Measurements from ENCODE around the gene NAPEPLD. TPM values are rescaled to one million over a fixed set of nuclear protein-coding genes. Genes with fewer than 3 reads are reported as not detected.
"Not testable (repeated sequence)": the region's sequence is repeated elsewhere in the genome, so short reads cannot be mapped to it uniquely, and the experiment has no call there.

Gene NAPEPLD
- total RNA-seq, 2 experiments from 2014 or later: 6.3 to 6.8 TPM

DNA sequence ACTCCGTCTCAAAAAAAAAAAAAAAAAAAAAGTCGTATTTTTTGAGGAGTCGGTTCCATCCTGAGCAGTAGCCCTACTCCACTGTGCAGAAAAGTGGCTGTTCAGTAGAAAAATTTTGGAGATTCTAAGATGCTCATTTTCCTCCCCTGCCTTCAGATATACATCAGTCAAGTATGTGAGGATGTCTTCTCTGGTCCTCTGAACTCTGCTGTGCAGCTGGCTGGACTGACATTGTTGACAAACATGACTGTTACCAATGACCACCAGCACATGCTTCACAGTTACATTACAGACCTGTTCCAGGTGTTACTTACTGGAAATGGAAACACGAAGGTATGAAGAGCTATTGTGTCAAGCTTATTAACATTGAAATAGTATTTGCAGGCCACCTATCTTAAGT is 56.6 kb downstream of the NAPEPLD start:
- H3K4me1 Mint-ChIP-seq (ENCODE audit: low read depth); H3K27me3 Mint-ChIP-seq (ENCODE audit: low read depth); H3K4me3 Mint-ChIP-seq; H3K9me3 Mint-ChIP-seq; DNase-seq; intact Hi-C loops (cut with micrococcal nuclease): not testable (repeated sequence)
- H3K36me3 Mint-ChIP-seq (ENCODE audit: low read depth): peaks cover 48% of the 10 kb centered on the region
- CTCF ChIA-PET: interaction anchor here (0.6 kb wide), 1 partner anchor 125 kb away, joined by 3 read pairs; no protein-coding TSS in a partner anchor
- peak overlapping the region; percentile 7 for H3K27ac Mint-ChIP-seq

DNA sequence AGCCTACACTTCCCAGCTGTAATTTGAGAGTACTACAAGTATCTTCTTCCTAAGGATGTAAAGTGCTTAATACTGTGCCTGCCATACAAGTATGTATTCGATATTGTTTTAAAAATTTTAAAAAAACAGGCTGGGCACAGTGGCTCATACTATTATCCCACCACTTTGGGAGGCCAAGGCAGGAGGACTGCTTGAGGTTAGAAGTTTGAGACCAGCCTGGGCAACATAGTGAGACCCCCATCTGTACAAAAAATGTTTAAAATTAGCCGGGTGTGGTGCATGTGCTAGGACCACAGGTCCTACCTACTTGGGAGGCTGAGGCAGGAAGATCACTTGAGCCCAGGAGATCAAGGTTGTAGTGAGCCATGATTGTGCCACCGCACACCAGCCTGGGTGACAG is 65.7 kb downstream of the NAPEPLD start:
- intact Hi-C loops (cut with micrococcal nuclease): no loop called here
- Mint-ChIP-seq H3K27ac (no peak overlapping the region), H3K9me3 (no peaks in the 10 kb centered on the region), H3K36me3 (ENCODE audit: low read depth) (peaks cover 16% of the 10 kb centered on the region), H3K4me1 (ENCODE audit: low read depth) (peaks cover 17% of the 10 kb centered on the region), H3K4me3 (no peak overlapping the region), H3K27me3 (ENCODE audit: low read depth) (no peaks in the 10 kb centered on the region)
- no peak for DNase-seq
- CTCF ChIA-PET: no interaction called here

GRCh38 chr7:103082497-103082896 is 66.4 kb downstream of the NAPEPLD start:
- Mint-ChIP-seq H3K4me1 (ENCODE audit: low read depth) (peaks cover 23% of the 10 kb centered on the region), H3K9me3 (no peaks in the 10 kb centered on the region), H3K4me3 (no peak overlapping the region), H3K27ac (no peak overlapping the region), H3K36me3 (ENCODE audit: low read depth) (peaks cover 19% of the 10 kb centered on the region), H3K27me3 (ENCODE audit: low read depth) (no peaks in the 10 kb centered on the region)
- DNase-seq: no peak
- CTCF ChIA-PET: interaction anchor here (1.4 kb wide), 1 partner anchor 9 kb away, joined by 3 read pairs; no protein-coding TSS in a partner anchor
- intact Hi-C loops (cut with micrococcal nuclease): no loop called here

DNA sequence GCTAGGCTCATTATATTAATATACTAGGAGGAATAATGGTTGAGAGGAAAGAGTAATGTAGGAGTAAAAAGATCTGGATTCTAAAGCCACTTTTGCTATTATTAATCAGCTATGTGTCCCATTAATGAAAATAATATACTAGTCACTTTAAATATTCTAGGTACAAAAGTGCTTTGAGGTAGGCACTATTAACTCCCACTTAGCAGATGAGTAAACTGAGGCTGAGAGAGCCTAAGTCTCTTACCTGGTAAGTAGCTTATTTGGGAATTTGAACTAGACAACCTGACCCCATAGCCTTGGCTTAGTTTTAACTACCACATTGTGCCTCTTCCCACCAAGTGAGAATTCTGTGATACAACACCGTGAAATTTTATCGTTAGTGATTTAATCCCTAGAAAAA is 68.0 kb downstream of the NAPEPLD start:
- Mint-ChIP-seq H3K36me3 (ENCODE audit: low read depth) (peaks cover 12% of the 10 kb centered on the region), H3K9me3 (no peaks in the 10 kb centered on the region), H3K27ac (no peak overlapping the region), H3K4me3 (no peak overlapping the region), H3K4me1 (ENCODE audit: low read depth) (peaks cover 33% of the 10 kb centered on the region), H3K27me3 (ENCODE audit: low read depth) (no peaks in the 10 kb centered on the region)
- CTCF ChIA-PET: interaction anchor here (0.6 kb wide), 1 partner anchor 322 kb away, joined by 3 read pairs; no protein-coding TSS in a partner anchor
- DNase-seq: no peak
- intact Hi-C loops (cut with micrococcal nuclease): no loop called here

GRCh38 chr7:103079836-103080235 is 69.1 kb downstream of the NAPEPLD start:
- no peak for DNase-seq
- CTCF ChIA-PET: interaction anchor here (0.7 kb wide), 1 partner anchor 62 kb away, joined by 3 read pairs; no protein-coding TSS in a partner anchor
- peaks cover 39% of the 10 kb centered on the region for H3K4me1 Mint-ChIP-seq (ENCODE audit: low read depth)

DNA sequence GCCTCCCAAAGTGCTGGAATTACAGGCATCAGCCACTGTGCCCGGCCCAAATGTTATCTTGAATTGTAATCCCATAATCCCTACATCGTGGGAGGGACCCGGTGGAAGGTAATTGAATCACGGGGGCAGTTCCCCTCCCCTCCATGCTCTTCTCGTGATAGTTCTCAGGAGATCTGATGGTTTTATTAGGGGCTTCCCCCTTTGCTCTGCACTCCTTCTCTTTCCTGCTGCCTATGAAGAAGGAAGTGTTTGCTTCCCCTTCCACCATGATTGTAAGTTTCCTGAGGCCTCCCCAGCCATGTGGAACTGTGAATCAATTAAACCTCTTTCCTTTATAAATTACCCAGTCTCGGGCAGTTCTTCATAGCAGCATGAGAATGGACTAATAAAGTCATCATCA is 70.7 kb downstream of the NAPEPLD start:
- not testable (repeated sequence) for H3K27me3 Mint-ChIP-seq (ENCODE audit: low read depth)

More at GRCh38 chr7:103079836-103080235, 69.1 kb downstream of the NAPEPLD start:
- no peaks in the 10 kb centered on the region for H3K27me3 Mint-ChIP-seq (ENCODE audit: low read depth)
- no peak overlapping the region for H3K27ac Mint-ChIP-seq
- no peak overlapping the region for H3K4me3 Mint-ChIP-seq
- intact Hi-C loops (cut with micrococcal nuclease): loop anchor here (5.0 to 10.0 kb wide), 3 partner anchors 217 to 1125 kb away; partner anchors contain the start of genes ORC5 and PMPCB
- H3K36me3 Mint-ChIP-seq (ENCODE audit: low read depth): peaks cover 12% of the 10 kb centered on the region
- no peaks in the 10 kb centered on the region for H3K9me3 Mint-ChIP-seq

GRCh38 chr7:103077318-103077717 is 71.6 kb downstream of the NAPEPLD start:
- DNase-seq: no peak
- CTCF ChIA-PET: no interaction called here
- H3K9me3 Mint-ChIP-seq: no peaks in the 10 kb centered on the region
- H3K4me1 Mint-ChIP-seq (ENCODE audit: low read depth): peaks cover 51% of the 10 kb centered on the region
- H3K27me3 Mint-ChIP-seq (ENCODE audit: low read depth): no peaks in the 10 kb centered on the region
- H3K36me3 Mint-ChIP-seq (ENCODE audit: low read depth): peaks cover 11% of the 10 kb centered on the region
- intact Hi-C loops (cut with micrococcal nuclease): loop anchor here (5.0 to 10.0 kb wide), 3 partner anchors 220 to 1127 kb away; partner anchors contain the start of genes ORC5 and PMPCB
- no peak overlapping the region for H3K27ac Mint-ChIP-seq
- H3K4me3 Mint-ChIP-seq: no peak overlapping the region

More for the DNA sequence above, 70.7 kb downstream of the NAPEPLD start:
- intact Hi-C loops (cut with micrococcal nuclease): loop anchor here (5.0 to 10.0 kb wide), 3 partner anchors 219 to 1127 kb away; partner anchors contain the start of genes ORC5 and PMPCB
- Mint-ChIP-seq H3K36me3 (ENCODE audit: low read depth) (peaks cover 11% of the 10 kb centered on the region), H3K4me1 (ENCODE audit: low read depth) (peaks cover 48% of the 10 kb centered on the region)
- H3K27ac Mint-ChIP-seq, CTCF ChIA-PET, H3K4me3 Mint-ChIP-seq, H3K9me3 Mint-ChIP-seq, DNase-seq: not testable (repeated sequence)

DNA sequence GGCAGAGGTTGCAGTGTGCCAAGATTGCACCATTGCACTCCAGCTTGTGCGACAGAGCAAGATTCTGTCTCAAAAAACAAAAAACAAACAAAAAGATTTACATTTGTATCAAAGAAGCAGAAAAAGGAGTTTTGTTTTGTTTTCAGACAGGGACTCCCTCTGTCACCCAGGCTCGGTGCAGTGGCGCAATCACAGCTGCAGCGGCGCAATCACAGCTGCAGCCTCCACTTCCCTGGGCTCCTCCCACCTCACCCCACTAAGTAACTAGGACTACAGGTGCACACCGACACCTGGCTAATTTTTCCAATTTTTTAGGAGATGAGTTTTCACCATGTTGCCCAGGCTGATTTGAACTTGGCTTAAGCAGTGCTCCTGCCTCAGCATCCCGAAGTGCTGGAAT is 72.1 kb downstream of the NAPEPLD start:
- Mint-ChIP-seq H3K4me3 (no peak overlapping the region), H3K27me3 (ENCODE audit: low read depth) (no peaks in the 10 kb centered on the region), H3K36me3 (ENCODE audit: low read depth) (peaks cover 11% of the 10 kb centered on the region), H3K27ac (no peak overlapping the region), H3K9me3 (no peaks in the 10 kb centered on the region), H3K4me1 (ENCODE audit: low read depth) (peaks cover 46% of the 10 kb centered on the region)
- no peak for DNase-seq
- CTCF ChIA-PET: interaction anchor here (0.6 kb wide), 1 partner anchor 10 kb away, joined by 3 read pairs; no protein-coding TSS in a partner anchor
- intact Hi-C loops (cut with micrococcal nuclease): loop anchor here (5.0 to 10.0 kb wide), 3 partner anchors 221 to 1128 kb away; partner anchors contain the start of genes ORC5 and PMPCB

DNA sequence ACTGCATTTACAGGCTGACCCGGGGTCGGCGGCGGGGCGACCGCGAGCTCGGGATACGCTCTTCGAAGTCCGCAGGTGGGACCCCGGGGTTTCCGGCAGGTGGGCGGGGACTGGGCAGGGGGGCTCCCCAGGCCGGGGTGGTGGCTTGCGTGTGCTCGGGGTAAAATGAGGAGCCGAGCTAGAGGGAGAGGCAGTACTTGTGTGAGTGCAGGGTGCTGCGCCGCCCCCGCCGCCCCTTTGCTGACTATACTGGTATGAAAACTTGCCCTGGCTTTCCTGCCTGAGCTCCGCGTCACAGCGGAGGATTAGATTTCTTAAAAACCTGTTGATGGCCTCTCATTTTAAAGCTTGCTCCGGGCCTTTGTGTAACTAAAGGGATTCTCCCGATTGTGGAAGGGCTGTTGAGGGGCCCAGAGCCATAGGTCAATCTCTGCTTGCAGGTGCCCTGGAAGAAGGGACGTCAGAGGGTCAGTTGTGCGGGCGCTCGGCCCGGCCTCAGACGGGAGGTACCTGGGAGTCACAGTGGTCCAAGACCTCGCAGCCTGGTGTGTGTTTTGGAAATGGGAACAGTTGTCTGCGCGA is 73.5 kb downstream of the NAPEPLD start:
- CTCF ChIA-PET: interaction anchor here (0.6 to 1.5 kb wide), 6 partner anchors 13 to 384 kb away, joined by 3 to 4 read pairs (median 3); no protein-coding TSS in a partner anchor
- Mint-ChIP-seq H3K4me3 (peak overlapping the region; percentile 91), H3K27ac (peak overlapping the region; percentile 90), H3K4me1 (ENCODE audit: low read depth) (peaks cover 43% of the 10 kb centered on the region), H3K9me3 (no peaks in the 10 kb centered on the region), H3K36me3 (ENCODE audit: low read depth) (peaks cover 11% of the 10 kb centered on the region), H3K27me3 (ENCODE audit: low read depth) (no peaks in the 10 kb centered on the region)
- intact Hi-C loops (cut with micrococcal nuclease): loop anchor here (1.0 to 10.0 kb wide), 5 partner anchors 74 to 1129 kb away; partner anchors contain the start of genes FAM185A, NAPEPLD, ORC5 and PMPCB
- peak; percentile 80 for DNase-seq

- CTCF ChIA-PET: interaction anchor here (0.5 to 1.5 kb wide), 6 partner anchors 13 to 326 kb away, joined by 3 to 4 read pairs (median 3); no protein-coding TSS in a partner anchor
- Mint-ChIP-seq H3K36me3 (ENCODE audit: low read depth) (peaks cover 11% of the 10 kb centered on the region), H3K4me3 (peak within 1 kb of the TSS; percentile 91), H3K27me3 (ENCODE audit: low read depth) (no peaks in the 10 kb centered on the region), H3K9me3 (no peaks in the 10 kb centered on the region), H3K27ac (peak within 1 kb of the TSS; percentile 90), H3K4me1 (ENCODE audit: low read depth) (peaks cover 40% of the 10 kb centered on the region)
- peak; percentile 92 for DNase-seq
- intact Hi-C loops (cut with micrococcal nuclease): loop anchor here (1.0 to 10.0 kb wide), 7 partner anchors 75 to 1130 kb away; partner anchors contain the start of genes DNAJC2, FAM185A, NAPEPLD and ORC5
Observed at GRCh38 chr7:103074519-103075336, 74.2 kb downstream of the NAPEPLD start, which contains the start of the genes ARMC10 and FBXL13. TSS of gene ARMC10 (plus strand) at chr7:103075140. CDS start at chr7:103075273, 133 bp downstream. TSS of gene FBXL13 (minus strand) at chr7:103074796.

- Mint-ChIP-seq H3K9me3 (no peaks in the 10 kb centered on the region), H3K27me3 (ENCODE audit: low read depth) (no peaks in the 10 kb centered on the region), H3K27ac (peak overlapping the region; percentile 5), H3K4me1 (ENCODE audit: low read depth) (peaks cover 38% of the 10 kb centered on the region), H3K36me3 (ENCODE audit: low read depth) (peaks cover 11% of the 10 kb centered on the region), H3K4me3 (peak overlapping the region; percentile 81)
- no peak for DNase-seq
- intact Hi-C loops (cut with micrococcal nuclease): loop anchor here (1.0 to 10.0 kb wide), 4 partner anchors 206 to 1131 kb away; partner anchors contain the start of genes DNAJC2 and ORC5
- CTCF ChIA-PET: interaction anchor here (0.9 to 1.1 kb wide), 2 partner anchors 8 to 23 kb away, joined by 3 read pairs; no protein-coding TSS in a partner anchor
Observed at GRCh38 chr7:103073989-103074518, 74.8 kb downstream of the NAPEPLD start.

Measured in activated naive CD4-positive, alpha-beta T cell treated with anti-CD3 and anti-CD28 coated beads for 36 hours (primary cell).